Caco-2 (cell line): ENCODE data around the gene PTTG2. TPM values are rescaled to one million over a fixed set of nuclear protein-coding genes. Genes with fewer than 3 reads are reported as not detected.

ENCODE experiments used
- BruUV-seq: library from RNA; stranded (reverse); fragments of 400-500 nt; replicated peaks from 2 replicates; lab custom pipeline; 2021; lab: Mats Ljungman, UMichigan
- CTCF ChIA-PET: fragments of 300-600 bp; sonication (Branson Sonifier 250); formaldehyde crosslinking; loops from one replicate; lab custom pipeline; 2022; ENCODE audit warnings: antibody characterized with exemption; lab: Charles Lee
- POLR2A ChIA-PET: fragments of 300-600 bp; sonication (Branson Sonifier 250); formaldehyde crosslinking; loops from one replicate; lab custom pipeline; 2022; ENCODE audit warnings: antibody characterized with exemption; lab: Charles Lee
- DNase-seq, 2 experiments: peaks; one replicate each; pipeline versions ENCODE4 v3.0.0 to v3.0.0-alpha.2; 2020 to 2022
- H3K27me3 ChIP-seq: replicated peaks from 2 replicates; pipeline ENCODE4 v1.6.0; 2011; ENCODE audit warnings: low read length; ENCODE audit not compliant: control insufficient read depth, insufficient read depth
- H3K36me3 ChIP-seq: 2 replicates; pipeline ENCODE4 v1.5.1; 2011; ENCODE audit warnings: low read length; ENCODE audit not compliant: control insufficient read depth, insufficient read depth
- H3K4me1 ChIP-seq: fragments of 250-450 bp; sonication (Bioruptor Pico); 2 replicates; pipeline ENCODE4 v1.5.1; 2020; ENCODE audit warnings: mild to moderate bottlenecking
- H3K4me3 ChIP-seq: 2 replicates; pipeline ENCODE4 v1.5.1; 2011; ENCODE audit warnings: low read depth, mild to moderate bottlenecking, control low read depth, low read length
- H3K9me3 ChIP-seq: fragments of 250-450 bp; sonication (Bioruptor Pico); 2 replicates; pipeline ENCODE4 v1.5.1; 2020; ENCODE audit warnings: mild to moderate bottlenecking, moderate library complexity
- H3K27ac Mint-ChIP-seq: one replicate; pipeline ENCODE4 v1.8.0; 2022; ENCODE audit warnings: mixed read lengths; ENCODE audit not compliant: unreplicated experiment
- H3K27me3 Mint-ChIP-seq: one replicate; pipeline ENCODE4 v1.8.0; 2022; ENCODE audit warnings: mixed read lengths; ENCODE audit not compliant: insufficient read depth, unreplicated experiment
- H3K36me3 Mint-ChIP-seq: one replicate; pipeline ENCODE4 v1.8.0; 2022; ENCODE audit warnings: mild to moderate bottlenecking, mixed read lengths; ENCODE audit not compliant: insufficient read depth, unreplicated experiment
- H3K4me1 Mint-ChIP-seq: one replicate; pipeline ENCODE4 v1.8.0; 2022; ENCODE audit warnings: low read depth, mixed read lengths; ENCODE audit not compliant: unreplicated experiment
- H3K4me3 Mint-ChIP-seq: one replicate; pipeline ENCODE4 v1.8.0; 2022; ENCODE audit warnings: mild to moderate bottlenecking, moderate library complexity, mixed read lengths; ENCODE audit not compliant: unreplicated experiment
- H3K9me3 Mint-ChIP-seq: one replicate; pipeline ENCODE4 v1.8.0; 2022; ENCODE audit warnings: mixed read lengths; ENCODE audit not compliant: unreplicated experiment
- CTCF ChIP-seq, 2 experiments: fragments of 200-600 bp in 1 of 2; IDR thresholded peaks; 1 replicate in 1 of 2; 2 replicates in 1 of 2; pipeline versions ENCODE4 v1.5.1 to v1.8.0; 2011 to 2022; ENCODE audit warnings: antibody characterized with exemption in 1 of 2, control low read depth in 1 of 2, inconsistent platforms in 1 of 2, low read depth in 1 of 2, low read length in 1 of 2, mild to moderate bottlenecking in 1 of 2, moderate library complexity in 1 of 2; ENCODE audit not compliant: insufficient read depth in 1 of 2, severe bottlenecking in 1 of 2, unreplicated experiment in 1 of 2
- intact Hi-C: fragments of 100-400 bp; cut with micrococcal nuclease; formaldehyde crosslinking; loops from one replicate; pipeline ENCODE4 v1.10.0; 2022; ENCODE audit not compliant: unreplicated experiment
- total RNA-seq: library from RNA; stranded (reverse); gene quantifications from 2 replicates; pipeline ENCODE4 v1.2.3, GENCODE V29; 2022

Gene PTTG2
- total RNA-seq, 1 experiment from 2014 or later: not detected

GRCh38 chr4:38001927-38002326 lies 41.7 kb downstream of the PTTG2 start:
- intact Hi-C loops: no loop called here
- no TSS peak for BruUV-seq
- no peaks in the 10 kb centered on the region for H3K36me3 ChIP-seq
- H3K4me3 ChIP-seq: no peak overlapping the region
- no peak for TF ChIP-seq CTCF (IDR thresholded peaks at IDR 0.05; ENCODE audit: insufficient read depth in 1 of 2, low read depth in 1 of 2, low read length in 1 of 2, severe bottlenecking in 1 of 2, unreplicated experiment in 1 of 2)
- no peaks in the 10 kb centered on the region for H3K27me3 ChIP-seq
- H3K4me3 Mint-ChIP-seq: no peak overlapping the region
- no peaks in the 10 kb centered on the region for H3K36me3 Mint-ChIP-seq
- no peak for DNase-seq
- ChIA-PET POLR2A (no interaction called here), CTCF (no interaction called here)
- no peaks in the 10 kb centered on the region; the same call in 1 of the 2 replicates for H3K4me1 ChIP-seq
- no peaks in the 10 kb centered on the region for H3K9me3 Mint-ChIP-seq
- H3K9me3 ChIP-seq: no peaks in the 10 kb centered on the region
- H3K27ac Mint-ChIP-seq: no peak overlapping the region
- no peaks in the 10 kb centered on the region for H3K27me3 Mint-ChIP-seq
- H3K4me1 Mint-ChIP-seq: no peaks in the 10 kb centered on the region

- H3K9me3 Mint-ChIP-seq: no peaks in the 10 kb centered on the region
- no peak overlapping the region for H3K4me3 Mint-ChIP-seq
- no peaks in the 10 kb centered on the region; the same call in 1 of the 2 replicates for H3K4me1 ChIP-seq
- no peak for TF ChIP-seq CTCF (IDR thresholded peaks at IDR 0.05; ENCODE audit: insufficient read depth in 1 of 2, low read depth in 1 of 2, low read length in 1 of 2, severe bottlenecking in 1 of 2, unreplicated experiment in 1 of 2)
- H3K4me1 Mint-ChIP-seq: no peaks in the 10 kb centered on the region
- no peaks in the 10 kb centered on the region for H3K27me3 ChIP-seq
- ChIA-PET POLR2A (no interaction called here), CTCF (no interaction called here)
- no peak overlapping the region for H3K4me3 ChIP-seq
- DNase-seq: no peak
- intact Hi-C loops: no loop called here
- H3K9me3 ChIP-seq: no peaks in the 10 kb centered on the region
- H3K27ac Mint-ChIP-seq: no peak overlapping the region
- H3K27me3 Mint-ChIP-seq: no peaks in the 10 kb centered on the region
- no peaks in the 10 kb centered on the region for H3K36me3 Mint-ChIP-seq
- H3K36me3 ChIP-seq: no peaks in the 10 kb centered on the region
- BruUV-seq: no TSS peak
These were observed 42.4 kb downstream of the PTTG2 start for GRCh38 chr4:38002451-38003071.

GRCh38 chr4:38003102-38003501 lies 42.9 kb downstream of the PTTG2 start:
- H3K4me3 Mint-ChIP-seq: no peak overlapping the region
- DNase-seq: no peak
- no peak for TF ChIP-seq CTCF (IDR thresholded peaks at IDR 0.05; ENCODE audit: insufficient read depth in 1 of 2, low read depth in 1 of 2, low read length in 1 of 2, severe bottlenecking in 1 of 2, unreplicated experiment in 1 of 2)
- no peaks in the 10 kb centered on the region for H3K36me3 Mint-ChIP-seq
- no peak overlapping the region for H3K27ac Mint-ChIP-seq
- Histone ChIP-seq H3K27me3 (no peaks in the 10 kb centered on the region), H3K9me3 (no peaks in the 10 kb centered on the region), H3K36me3 (no peaks in the 10 kb centered on the region), H3K4me1 (no peaks in the 10 kb centered on the region; the same call in 1 of the 2 replicates), H3K4me3 (no peak overlapping the region)
- ChIA-PET CTCF (no interaction called here), POLR2A (no interaction called here)
- no peaks in the 10 kb centered on the region for H3K27me3 Mint-ChIP-seq
- no TSS peak for BruUV-seq
- no peaks in the 10 kb centered on the region for H3K9me3 Mint-ChIP-seq
- intact Hi-C loops: no loop called here
- H3K4me1 Mint-ChIP-seq: no peaks in the 10 kb centered on the region
